ENCODE measurements around the gene CCL14.
"Not testable (repeated sequence)": the region's sequence is repeated elsewhere in the genome, so short reads cannot be mapped to it uniquely, and the experiment has no call there.

CCL14 gene

GRCh38 chr17:35942588-35943186 lies 43.8 kb downstream of the CCL14 start:
- DNase-seq (ENCODE audit: low read depth in 2 of 2), result no peak

GRCh38 chr17:35938492-35938891 lies 48.0 kb downstream of the CCL14 start:
- not testable (repeated sequence) for DNase-seq (ENCODE audit: low read depth in 2 of 2)

- DNase-seq (ENCODE audit: low read depth in 2 of 2), result no peak
Observed at GRCh38 chr17:35936063-35936462, 50.5 kb downstream of the CCL14 start.

GRCh38 chr17:35934760-35935159 lies 51.8 kb downstream of the CCL14 start:
- no peak for DNase-seq (ENCODE audit: low read depth in 2 of 2)
